HepG2 (cell line): ENCODE results near the gene ATXN1L. TPM values are rescaled to one million over a fixed set of nuclear protein-coding genes. Genes with fewer than 3 reads are reported as not detected.
A peak's percentile ranks its signal among the peaks of the same experiment; 100 is the strongest.

Source experiments
- ATAC-seq: fragments of 200-7000 bp; cut with Tn5 transposase; 3 replicates; pipeline ENCODE4 v1.9.1; 2020; ENCODE audit warnings: mild to moderate bottlenecking, moderate library complexity
- BruUV-seq: library from RNA; stranded (reverse); fragments of 400-500 nt; replicated peaks from 2 replicates; lab custom pipeline; 2021; lab: Mats Ljungman, UMichigan
- CTCF ChIA-PET: fragments of 300-600 bp; formaldehyde crosslinking; extraction: SDS; loops from one replicate; lab custom pipeline; 2021; ENCODE audit warnings: low total read pairs, inconsistent platforms, low intra/inter-chr PET ratio; lab: Yijun Ruan, JAX
- POLR2A ChIA-PET: fragments of 350-600 bp; sonication (Branson Sonifier 250); formaldehyde crosslinking; loops from one replicate; lab custom pipeline; 2020; ENCODE audit warnings: antibody characterized with exemption, inconsistent platforms; lab: Yijun Ruan, JAX
- DNase-seq: peaks from one replicate; pipeline ENCODE4 v3.0.0-alpha.2; 2015; ENCODE audit warnings: low spot score
- FAIRE-seq: peaks from 3 replicates; lab custom pipeline; 2011; peaks lifted over from hg19 to GRCh38; lab: Jason Lieb, UNC
- H2AFZ ChIP-seq: one replicate; pipeline ENCODE4 v1.6.1; 2011; ENCODE audit warnings: low read length, inconsistent platforms
- H3K27ac ChIP-seq: fragments of 300-600 bp; 3 replicates; pipeline ENCODE4 v1.8.0; 2011; ENCODE audit warnings: mixed run types, mild to moderate bottlenecking, mixed read lengths, low read length, inconsistent platforms; ENCODE audit not compliant: insufficient read depth; ENCODE audit errors: extremely low read length
- H3K27me3 ChIP-seq, 2 experiments: fragments of 200-600 bp in 1 of 2; 2 replicates in 1 of 2; 3 replicates in 1 of 2; pipeline versions ENCODE4 v1.6.0 to v1.8.0; 2011; ENCODE audit warnings: low read length in 2 of 2, mild to moderate bottlenecking in 2 of 2, moderate library complexity in 2 of 2, inconsistent platforms in 1 of 2; ENCODE audit not compliant: insufficient read depth in 2 of 2, control insufficient read depth in 1 of 2
- H3K36me3 ChIP-seq, 2 experiments: fragments of 200-600 bp in 1 of 2; replicated peaks in 1 of 2; 2 replicates in 1 of 2; 3 replicates in 1 of 2; pipeline versions ENCODE4 v1.5.1 to v1.8.0; 2011; ENCODE audit warnings: low read length in 2 of 2, inconsistent platforms in 1 of 2; ENCODE audit not compliant: insufficient read depth in 2 of 2, control insufficient read depth in 1 of 2
- H3K4me1 ChIP-seq: 2 replicates; pipeline ENCODE4 v1.5.1; 2012; ENCODE audit warnings: low read length, inconsistent platforms; ENCODE audit not compliant: insufficient read depth
- H3K4me2 ChIP-seq: 2 replicates; pipeline ENCODE4 v1.6.0; 2011; ENCODE audit warnings: low read depth, low read length, inconsistent platforms
- H3K4me3 ChIP-seq, 3 experiments: fragments of 200-600 bp in 1 of 3; sonication (generic), shearing (Covaris generic) in 1 of 3; replicated peaks in 1 of 3; 2 replicates each; pipeline ENCODE4 v1.5.1; 2011 to 2016; ENCODE audit warnings: low read length in 3 of 3, inconsistent platforms in 2 of 3, low read depth in 2 of 3, mild to moderate bottlenecking in 2 of 3, control low read depth in 1 of 3, mixed read lengths in 1 of 3; ENCODE audit not compliant: insufficient read depth in 1 of 3
- H3K79me2 ChIP-seq: one replicate; pipeline ENCODE4 v1.6.1; 2011; ENCODE audit warnings: low read length, inconsistent platforms; ENCODE audit not compliant: insufficient read depth
- H3K9ac ChIP-seq: 2 replicates; pipeline ENCODE4 v1.6.0; 2011; ENCODE audit warnings: mild to moderate bottlenecking, low read depth, low read length, inconsistent platforms; ENCODE audit not compliant: insufficient read depth
- H3K9me3 ChIP-seq: 2 replicates; pipeline ENCODE4 v1.5.1; 2012; ENCODE audit warnings: mild to moderate bottlenecking, low read length
- H4K20me1 ChIP-seq: 2 replicates; pipeline ENCODE4 v1.6.0; 2011; ENCODE audit warnings: inconsistent platforms, mild to moderate bottlenecking, low read length, moderate library complexity; ENCODE audit not compliant: insufficient read depth
- BCL6 ChIP-seq: IDR thresholded peaks from 2 replicates; pipeline ENCODE4 v1.6.1; 2016; ENCODE audit warnings: missing genetic modification reagents, missing compliant biosample characterization
- HNF4A ChIP-seq: sonication (generic); formaldehyde crosslinking; IDR thresholded peaks from 2 replicates; pipeline ENCODE4 v1.4.0; 2020; ENCODE audit warnings: missing genetic modification reagents
- PAXIP1 ChIP-seq: sonication (generic); formaldehyde crosslinking; conservative IDR thresholded peaks from 2 replicates; pipeline ENCODE4 v1.4.0; 2020; ENCODE audit warnings: mild to moderate bottlenecking, missing genetic modification reagents, moderate library complexity
- RBFOX2 ChIP-seq: fragments of 200-400 bp; formaldehyde crosslinking; IDR thresholded peaks from 2 replicates; pipeline ENCODE4 v1.6.1; 2017; ENCODE audit warnings: low read depth, mild to moderate bottlenecking, low read length
- ZNF382 ChIP-seq: sonication (generic); formaldehyde crosslinking; IDR thresholded peaks from 2 replicates; pipeline ENCODE4 v1.5.0; 2020; ENCODE audit warnings: missing genetic modification reagents, mild to moderate bottlenecking, borderline replicate concordance
- WGBS: methylation state at CpG from one replicate; pipeline ENCODE4 v1.1.6; 2017; ENCODE audit warnings: low lambda C conversion rate; 5-methylcytosine and 5-hydroxymethylcytosine counted together
- in situ Hi-C: cut with HindIII; loops from 2 replicates; pipeline ENCODE4 v1.10.0; 2017; ENCODE audit warnings: low pct_unique_long_range_greater_than_20kb; ENCODE audit not compliant: extremely low pct_ligation_motif_present
- intact Hi-C: fragments of 100-400 bp; cut with micrococcal nuclease; formaldehyde crosslinking; loops from one replicate; pipeline ENCODE4 v1.10.0; 2022; ENCODE audit not compliant: unreplicated experiment
- polyA plus RNA-seq, 8 experiments: library from polyadenylated mRNA; depleted of rRNA in 3 of 8; stranded (reverse) in 7 of 8; unstranded in 1 of 8; fragments of >200 nt; fragmentation: Illumina TruSeq in 4 of 8; extraction: Trizol in 4 of 8; gene quantifications; 2 replicates each; pipeline versions ENCODE4 v1.2.1 to v1.2.3, GENCODE V29; 2011 to 2016; ENCODE audit warnings: low read depth in 4 of 8, missing spikeins in 1 of 8, mixed read lengths in 1 of 8; ENCODE audit not compliant: insufficient read depth in 1 of 8
- total RNA-seq, 5 experiments: library from RNA; depleted of rRNA; stranded (reverse); fragments of >200 nt; fragmentation: Illumina TruSeq; extraction: Trizol; gene quantifications; 2 replicates each; pipeline ENCODE4 v1.2.3, GENCODE V29; 2016; ENCODE audit warnings: low read depth in 1 of 5
- TF ChIP-seq, protein P1 (sequence below): sonication (generic); formaldehyde crosslinking; IDR thresholded peaks from 2 replicates; pipeline ENCODE4 v1.4.0; 2020; ENCODE audit warnings: missing genetic modification reagents

ATXN1L gene
- total and polyA plus RNA-seq, 2 of the 13 experiments (the other 11 are each of a cell fraction or from before 2014, with no cell fraction given) = 20.0 to 22.4 TPM

GRCh38 chr16:71852561-71852960 lies 6.8 kb downstream of the ATXN1L start:
- peaks cover 20% of the 10 kb centered on the region for H3K4me1 ChIP-seq
- no peaks in the 10 kb centered on the region for H3K9me3 ChIP-seq
- no peak overlapping the region for H3K4me2 ChIP-seq
- ChIA-PET CTCF (no interaction called here), POLR2A (no interaction called here)
- in situ Hi-C loops (no loop called here), intact Hi-C loops (no loop called here)
- 100% methylated on average over 4 of the region's 4 CpGs for WGBS
- DNase-seq (no peak), ATAC-seq (no peak), FAIRE-seq (no peak)
- H2AFZ ChIP-seq = no peak overlapping the region
- no peaks in the 10 kb centered on the region for H3K27me3 ChIP-seq
- H3K79me2 ChIP-seq = peaks cover 5% of the 10 kb centered on the region
- no peak overlapping the region for H3K9ac ChIP-seq
- no peaks in the 10 kb centered on the region for H4K20me1 ChIP-seq
- no peak overlapping the region for H3K4me3 ChIP-seq
- peaks cover 31 to 43% of the 10 kb centered on the region in 2 experiments for H3K36me3 ChIP-seq
- no TSS peak for BruUV-seq
- TF ChIP-seq ZNF382 = no peak
- TF ChIP-seq RBFOX2 = 0 out of 2 replicates have a peak, but pooled peaks have one; percentile 31
- no peak overlapping the region for H3K27ac ChIP-seq

DNA sequence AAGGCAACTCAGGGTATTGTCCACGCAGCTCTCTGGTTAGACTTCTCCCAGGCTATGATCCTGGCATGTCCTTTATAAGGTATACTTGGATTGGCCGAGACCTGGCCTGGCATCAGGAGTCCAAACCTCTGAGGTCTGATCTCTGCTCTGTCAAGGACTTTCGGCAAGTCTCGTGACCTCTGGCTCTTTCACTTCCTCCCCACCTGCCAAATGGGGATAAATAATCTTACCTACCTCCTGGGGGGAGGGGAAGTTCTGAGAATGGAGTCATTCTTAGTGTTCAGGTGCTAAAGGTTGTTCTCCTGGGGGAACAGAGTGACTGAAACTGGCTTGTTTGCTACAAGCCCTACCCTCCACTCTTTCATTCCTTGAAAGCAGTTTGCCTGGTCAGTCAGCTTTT lies 7.6 kb downstream of the ATXN1L start:
- ChIA-PET POLR2A (no interaction called here), CTCF (no interaction called here)
- Histone ChIP-seq H3K27ac (no peak overlapping the region), H3K27me3 (no peaks in the 10 kb centered on the region), H4K20me1 (no peaks in the 10 kb centered on the region), H3K79me2 (no peaks in the 10 kb centered on the region), H3K4me3 (no peak overlapping the region), H3K9me3 (no peaks in the 10 kb centered on the region), H3K36me3 (peaks cover 31 to 43% of the 10 kb centered on the region in 2 experiments), H3K4me1 (peaks cover 19% of the 10 kb centered on the region), H2AFZ (no peak overlapping the region)
- 75% methylated on average over 4 of the region's 4 CpGs for WGBS
- DNase-seq = no peak
- no peak for ATAC-seq
- BruUV-seq = no TSS peak
- no peak for FAIRE-seq
- intact Hi-C loops = no loop called here
- in situ Hi-C loops = no loop called here
- peak; percentile 42; the same call in 1 of the 2 replicates for TF ChIP-seq PAXIP1 (CRISPR knock-in tag)
- TF ChIP-seq, protein P1, sequence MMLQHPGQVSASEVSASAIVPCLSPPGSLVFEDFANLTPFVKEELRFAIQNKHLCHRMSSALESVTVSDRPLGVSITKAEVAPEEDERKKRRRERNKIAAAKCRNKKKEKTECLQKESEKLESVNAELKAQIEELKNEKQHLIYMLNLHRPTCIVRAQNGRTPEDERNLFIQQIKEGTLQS (CRISPR knock-in tag) = no peak
- TF ChIP-seq HNF4A = peak; percentile 25
- TF ChIP-seq BCL6 (CRISPR knock-in tag) = 0 out of 2 replicates have a peak, but pooled peaks have one; percentile 10
- TF ChIP-seq, all 625 proteins: peak for 3
- Histone ChIP-seq H3K4me2 (no peak overlapping the region; the same call in 1 of the 2 replicates), H3K9ac (no peak overlapping the region)
